Activated CD4-positive, CD25-positive, alpha-beta regulatory T cell treated with anti-CD3 and anti-CD28 coated beads, Interleukin-2, amount 50 U/mL, for 16 hours (primary cell): Measurements from ENCODE around the gene PRDM13.
"Not testable (repeated sequence)": the region's sequence is repeated elsewhere in the genome, so short reads cannot be mapped to it uniquely, and the experiment has no call there.

Source experiments
- DNase-seq: peaks from one replicate; pipeline ENCODE4 v3.0.0-alpha.2; 2020; ENCODE audit warnings: low read depth, low spot score

Gene PRDM13

GRCh38 chr6:99629293-99629692 is 22.7 kb downstream of the PRDM13 start:
- no peak for DNase-seq

GRCh38 chr6:99637629-99638028 is 31.0 kb downstream of the PRDM13 start:
- DNase-seq, result no peak

- not testable (repeated sequence) for DNase-seq
Observed at GRCh38 chr6:99638358-99638757, 31.7 kb downstream of the PRDM13 start.

- no peak for DNase-seq
Observed at GRCh38 chr6:99641270-99641669, 34.6 kb downstream of the PRDM13 start.

- DNase-seq, result no peak
Observed at GRCh38 chr6:99645986-99646385, 39.4 kb downstream of the PRDM13 start.

- not testable (repeated sequence) for DNase-seq
Observed at GRCh38 chr6:99650091-99650571, 43.5 kb downstream of the PRDM13 start.

- DNase-seq, result no peak
Observed at GRCh38 chr6:99660206-99660605, 53.6 kb downstream of the PRDM13 start.

GRCh38 chr6:99661870-99662269 is 55.2 kb downstream of the PRDM13 start:
- DNase-seq, result no peak

GRCh38 chr6:99662616-99663015 is 56.0 kb downstream of the PRDM13 start:
- no peak for DNase-seq
